NCI-H446 treated with DMSO at 0.1 percent for 48 hours (cell line): ENCODE measurements around the gene PRR5.
"Not testable (repeated sequence)": the region's sequence is repeated elsewhere in the genome, so short reads cannot be mapped to it uniquely, and the experiment has no call there.

Experiments used
- DNase-seq: peaks from one replicate; lab custom pipeline; 2025; lab: John Stamatoyannopoulos, UW

Gene PRR5

DNA sequence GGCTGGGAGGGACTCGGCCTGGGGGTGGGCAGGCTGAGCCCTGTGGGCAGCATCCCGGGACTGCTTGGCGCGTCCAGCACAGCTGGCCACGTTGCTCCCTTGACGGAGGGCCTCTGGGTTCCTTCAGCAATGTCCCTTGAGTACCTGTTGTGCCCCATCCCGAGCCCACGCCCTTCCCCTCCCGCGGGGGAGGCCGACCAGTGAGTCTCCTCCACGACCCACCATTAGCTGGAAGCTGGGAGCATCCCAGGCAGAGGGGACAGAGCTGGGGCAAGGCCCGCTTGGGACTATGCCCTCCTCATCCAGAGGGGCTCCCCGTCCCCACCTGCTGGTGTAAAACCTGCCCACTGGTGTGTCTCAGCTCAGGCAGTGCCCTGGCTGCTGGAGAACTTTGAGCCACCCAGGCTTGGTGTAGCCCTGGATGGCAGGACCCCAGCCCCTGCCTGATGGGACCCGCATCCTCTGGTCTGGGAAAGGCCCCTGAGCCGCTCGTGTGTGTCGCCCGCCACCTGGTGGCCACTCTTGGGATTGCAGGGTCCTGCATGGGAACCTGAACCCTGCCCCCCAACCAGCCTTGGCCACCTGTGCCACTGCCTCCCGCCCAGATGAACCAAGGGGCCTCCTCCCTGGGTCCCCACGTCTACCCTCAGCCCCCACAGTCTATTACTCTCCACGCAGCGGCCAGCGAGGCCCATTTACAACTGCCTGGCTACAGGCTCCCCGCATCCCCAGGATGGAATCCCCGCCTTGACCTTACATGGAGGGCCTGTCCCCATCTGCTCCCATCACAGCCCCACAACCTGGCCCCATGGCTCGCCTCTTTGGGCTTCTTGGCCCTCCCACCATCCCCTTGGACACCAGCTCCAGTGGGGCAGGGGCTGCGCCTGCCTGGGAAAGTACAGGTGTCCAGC, 33.8 kb downstream of the PRR5 start:
- no peak for DNase-seq

DNA sequence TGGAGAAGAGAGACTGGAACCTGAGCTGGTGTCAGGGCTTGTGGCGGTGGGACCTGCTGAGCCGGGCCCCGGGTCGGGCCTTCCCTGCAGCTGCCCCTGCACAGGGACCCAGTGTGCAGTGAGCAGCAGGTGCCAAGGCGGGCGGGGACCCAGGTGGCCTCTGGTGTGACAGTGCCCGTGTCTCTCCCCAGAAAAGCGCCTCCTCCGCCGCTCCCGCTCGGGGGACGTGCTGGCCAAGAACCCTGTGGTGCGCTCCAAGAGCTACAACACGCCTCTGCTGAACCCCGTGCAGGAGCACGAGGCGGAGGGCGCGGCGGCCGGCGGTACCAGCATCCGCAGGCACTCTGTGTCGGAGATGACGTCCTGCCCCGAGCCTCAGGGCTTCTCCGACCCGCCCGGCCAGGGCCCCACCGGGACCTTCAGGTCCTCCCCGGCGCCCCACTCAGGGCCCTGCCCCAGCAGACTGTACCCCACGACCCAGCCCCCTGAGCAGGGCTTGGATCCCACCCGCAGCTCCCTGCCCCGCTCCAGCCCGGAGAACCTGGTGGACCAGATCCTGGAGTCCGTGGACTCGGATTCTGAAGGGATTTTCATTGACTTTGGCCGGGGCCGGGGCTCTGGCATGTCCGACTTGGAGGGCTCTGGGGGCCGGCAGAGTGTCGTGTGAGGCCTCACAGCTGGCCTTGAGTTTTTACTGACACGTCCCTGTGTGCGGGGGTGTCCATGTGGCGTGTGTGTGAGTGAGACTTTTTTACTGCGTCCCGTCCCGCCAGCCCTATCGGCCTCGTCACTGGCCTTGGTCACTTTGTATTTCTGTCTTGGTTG, 34.8 kb downstream of the PRR5 start:
- no peak for DNase-seq

DNA sequence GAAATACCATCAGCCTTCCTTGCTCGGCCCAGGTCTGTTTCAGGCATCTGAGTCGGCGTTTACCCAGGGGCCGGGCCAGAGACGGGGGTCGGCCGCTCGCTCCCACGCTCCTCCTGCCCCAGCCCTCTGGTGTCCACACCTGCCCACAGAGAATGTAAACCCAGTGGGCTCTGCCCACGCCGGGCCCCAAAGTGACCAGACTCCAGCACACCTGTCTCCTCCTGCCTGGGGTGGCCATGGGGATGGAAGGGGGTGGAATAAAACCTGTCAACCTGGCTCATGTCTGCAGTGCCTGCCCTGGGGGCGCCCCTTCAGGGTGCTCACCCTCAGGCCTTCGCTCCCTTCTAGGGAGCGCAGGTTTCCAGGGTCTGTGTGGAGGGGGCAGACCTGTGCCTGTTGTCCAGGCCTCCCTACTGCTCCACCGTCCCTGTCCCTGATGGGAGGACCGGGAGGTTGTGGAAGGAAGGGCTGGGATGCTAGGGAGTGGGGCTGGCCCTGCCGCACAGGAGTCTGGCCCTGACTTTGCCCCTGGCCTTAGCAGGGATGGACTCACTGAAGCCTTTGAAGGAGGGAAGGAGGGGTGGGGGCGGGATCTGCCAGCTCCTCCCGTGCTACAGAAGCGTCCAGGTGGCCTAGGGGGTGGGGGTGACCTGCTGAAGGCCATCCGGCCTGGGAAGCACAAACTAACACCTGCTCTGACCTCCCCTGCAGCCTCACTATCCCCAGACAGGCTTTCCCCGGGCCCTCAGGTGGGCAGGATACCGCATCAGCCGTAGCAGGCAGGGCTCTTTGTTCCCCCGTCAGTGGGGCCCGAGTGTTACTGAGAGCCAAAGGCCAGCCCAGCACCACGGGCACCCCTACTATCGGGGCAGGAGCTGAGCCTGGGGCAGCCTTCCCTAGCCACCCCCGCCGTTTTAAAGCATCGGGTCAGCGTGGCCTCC, 35.7 kb downstream of the PRR5 start:
- no peak for DNase-seq

DNA sequence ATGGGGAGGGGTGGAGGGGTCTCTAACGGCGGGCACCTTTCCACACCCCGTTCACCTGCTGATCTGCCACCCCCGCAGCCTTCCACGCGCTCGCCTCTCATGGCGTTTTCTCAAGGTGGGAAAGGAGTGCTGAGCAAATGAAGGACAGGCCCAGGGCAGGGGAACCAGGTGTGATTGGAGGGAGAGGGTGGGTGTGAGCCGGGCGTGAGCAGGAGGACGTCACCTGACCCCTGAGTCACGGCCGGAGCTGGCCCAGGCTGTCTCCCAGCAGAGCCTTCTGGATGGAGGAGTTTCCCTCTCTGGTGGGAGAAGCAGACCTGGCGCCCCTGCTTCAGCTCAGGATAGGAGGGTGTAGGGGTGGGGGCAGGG, 36.3 kb downstream of the PRR5 start:
- no peak for DNase-seq

DNA sequence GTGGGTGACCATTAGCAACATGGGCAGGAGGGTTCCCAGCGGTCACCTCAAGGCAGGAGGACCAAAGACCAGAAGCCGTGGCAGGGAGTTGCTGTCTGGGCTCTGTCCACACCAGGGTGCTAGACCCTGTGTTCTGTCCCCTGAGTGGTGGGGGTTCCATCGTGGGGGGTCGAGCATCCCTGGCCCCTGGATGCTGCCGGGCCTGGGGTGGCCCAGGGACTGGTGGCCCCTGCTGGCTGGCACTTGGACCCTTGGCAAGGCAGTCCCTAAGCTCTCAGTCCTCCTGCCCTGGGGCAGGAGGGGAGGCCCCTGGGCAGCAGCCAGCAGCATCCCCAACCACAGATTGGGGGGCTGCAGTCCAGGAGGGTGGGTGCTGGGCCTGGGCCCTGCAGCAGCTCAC, 37.0 kb downstream of the PRR5 start:
- no peak for DNase-seq

DNA sequence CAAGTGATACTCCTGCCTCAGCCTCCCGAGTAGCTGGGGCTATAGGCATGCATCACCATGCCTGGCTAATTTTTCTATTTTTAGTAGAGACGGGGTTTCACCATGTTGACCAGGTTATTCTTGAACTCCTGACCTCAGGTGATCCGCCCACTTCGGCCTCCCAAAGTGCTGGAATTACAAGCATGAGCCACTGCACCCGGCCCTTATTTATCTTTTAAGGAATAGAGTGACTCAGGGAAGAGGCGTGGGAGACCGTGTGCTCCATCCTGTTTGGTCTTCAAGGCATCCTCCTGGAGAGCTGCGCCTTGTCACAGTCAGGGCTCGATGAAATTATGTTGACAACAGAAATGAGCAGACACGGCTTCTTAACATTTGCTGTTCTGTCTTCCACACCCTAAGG, 37.7 kb downstream of the PRR5 start:
- DNase-seq = not testable (repeated sequence)

DNA sequence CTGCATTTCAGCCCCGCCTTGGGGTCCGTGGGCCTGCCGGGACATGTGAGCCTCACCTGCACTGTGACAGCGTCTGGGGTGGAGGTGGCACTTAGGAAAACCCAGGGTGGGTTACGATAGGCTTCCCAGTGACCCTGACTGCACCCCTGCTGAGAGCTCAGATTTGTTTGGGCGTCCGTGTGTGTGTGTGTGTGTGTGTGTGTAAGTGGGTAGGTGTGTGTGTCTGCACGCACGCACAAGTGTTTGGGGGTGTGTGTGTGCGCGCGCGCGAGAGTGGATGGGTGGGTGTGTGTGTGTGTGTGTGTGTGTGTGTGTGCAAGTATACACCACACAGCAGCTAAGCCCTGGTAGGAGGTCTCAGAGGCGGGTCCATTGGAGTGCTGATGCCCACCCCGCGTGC, 38.3 kb downstream of the PRR5 start:
- no peak for DNase-seq

DNA sequence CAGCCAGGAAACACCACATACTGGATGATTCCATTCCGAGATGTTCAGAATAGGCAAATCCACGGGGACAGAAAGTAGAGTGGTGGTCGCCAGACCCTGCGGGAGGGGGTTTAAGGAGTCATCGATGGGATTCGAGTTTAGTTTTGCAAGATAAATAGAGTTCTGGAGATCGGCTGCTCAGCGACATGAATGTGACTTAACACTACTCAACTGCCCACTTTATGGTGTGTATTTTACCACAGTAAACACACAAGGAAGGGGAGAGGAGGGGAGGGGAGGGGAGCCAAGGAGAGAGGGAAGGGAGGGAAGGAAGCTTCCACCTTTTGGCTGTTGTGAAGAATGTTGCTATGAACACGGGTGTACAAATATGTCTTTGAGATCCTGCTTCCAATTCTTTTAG, 39.9 kb downstream of the PRR5 start:
- DNase-seq = no peak

DNA sequence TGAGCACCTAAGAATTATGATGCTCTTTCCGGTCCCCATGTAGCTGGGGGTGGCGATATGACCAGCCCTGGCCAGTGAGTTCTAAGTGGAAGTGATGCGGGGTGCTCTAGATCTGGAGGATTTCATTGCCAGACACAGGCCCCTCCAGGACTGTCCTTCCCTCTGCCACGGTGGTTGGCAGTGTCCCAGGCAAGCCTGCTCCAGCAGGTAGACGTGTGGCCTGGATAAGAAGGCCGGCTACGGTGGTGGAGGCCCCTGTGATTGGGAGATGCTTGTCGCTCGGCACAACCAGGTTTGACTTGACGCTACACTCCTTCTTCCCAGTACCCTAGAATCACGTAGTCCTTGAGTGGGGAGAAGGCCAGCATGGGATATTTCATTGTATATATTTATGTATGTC, 41.2 kb downstream of the PRR5 start:
- no peak for DNase-seq

DNA sequence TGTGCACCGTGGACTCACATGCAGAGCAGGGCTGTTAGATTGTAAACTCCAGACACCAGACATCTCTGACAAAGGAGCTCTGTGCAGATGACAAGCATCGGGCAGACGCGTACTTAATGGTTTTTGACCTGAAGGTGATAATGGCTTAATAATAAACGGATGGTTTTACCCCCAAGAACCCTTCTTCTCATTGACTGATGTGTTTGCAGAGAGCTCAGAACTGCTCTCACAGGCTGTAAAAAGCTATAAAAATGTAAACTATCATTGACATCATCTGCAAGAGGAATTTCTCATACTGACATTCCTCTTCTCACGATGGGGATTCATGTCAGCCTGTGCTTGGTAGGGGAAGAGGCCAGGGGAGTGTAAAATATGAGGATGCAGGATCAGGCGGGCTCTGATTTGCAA, 41.8 kb downstream of the PRR5 start:
- no peak for DNase-seq

DNA sequence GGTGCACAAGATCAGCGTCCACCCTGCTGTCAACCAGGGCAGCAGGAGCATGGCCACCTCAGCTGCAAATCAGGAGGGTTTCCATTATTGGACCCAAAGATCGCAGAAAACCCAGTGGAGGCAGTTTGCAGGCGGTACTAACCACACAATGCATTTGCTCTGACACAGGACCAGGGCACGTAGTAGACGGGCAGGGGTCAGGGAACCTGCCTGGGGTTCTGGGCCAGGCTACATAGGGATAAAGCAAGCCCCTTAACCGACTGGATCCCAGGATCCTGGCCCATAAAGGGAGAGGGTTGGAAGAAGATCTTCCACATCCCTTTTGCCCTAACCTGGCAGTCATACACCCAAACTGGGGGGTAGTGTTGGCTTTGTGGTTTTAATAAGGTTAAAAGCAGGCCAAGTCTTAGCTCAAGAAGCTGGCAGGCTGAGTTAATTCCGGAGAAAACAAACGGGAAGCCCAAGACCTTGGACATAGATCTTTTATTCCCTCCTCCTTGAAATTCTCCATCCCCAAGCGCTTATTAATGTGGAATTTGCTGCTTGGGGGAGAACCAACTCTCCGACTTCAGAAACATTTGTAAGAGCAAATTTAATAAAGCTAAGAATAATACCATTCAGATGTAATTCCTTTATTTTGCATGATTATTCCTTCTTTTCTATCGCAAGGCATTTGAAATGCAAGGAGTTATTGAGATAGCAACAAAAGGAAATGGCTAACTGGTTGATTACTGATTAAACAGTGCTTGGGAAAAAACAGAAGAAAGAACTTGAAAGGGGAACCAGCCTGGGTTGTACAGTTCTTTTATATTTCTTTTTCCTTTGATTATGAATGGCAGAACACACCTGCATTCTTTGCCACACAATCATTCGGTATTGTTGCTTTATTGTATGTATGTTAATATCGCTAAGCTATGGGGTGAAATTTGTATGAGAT, 44.1 kb downstream of the PRR5 start:
- DNase-seq = no peak

DNA sequence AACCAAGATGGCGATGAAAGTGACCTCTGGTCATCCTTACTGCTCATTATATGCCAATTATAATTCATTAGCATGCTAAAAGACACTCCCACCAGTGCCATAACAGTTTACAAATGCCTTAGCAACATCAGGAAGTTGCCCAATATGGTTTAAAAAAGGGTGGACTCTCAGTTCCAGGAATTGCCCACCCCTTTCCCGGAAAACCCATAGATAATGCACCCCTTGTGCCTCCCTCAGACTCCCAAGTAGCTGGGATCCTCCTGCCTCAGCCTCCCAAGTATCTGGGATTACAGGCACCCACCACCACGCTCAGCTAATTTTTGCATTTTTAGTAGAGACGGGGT, 45.8 kb downstream of the PRR5 start:
- DNase-seq = not testable (repeated sequence)

DNA sequence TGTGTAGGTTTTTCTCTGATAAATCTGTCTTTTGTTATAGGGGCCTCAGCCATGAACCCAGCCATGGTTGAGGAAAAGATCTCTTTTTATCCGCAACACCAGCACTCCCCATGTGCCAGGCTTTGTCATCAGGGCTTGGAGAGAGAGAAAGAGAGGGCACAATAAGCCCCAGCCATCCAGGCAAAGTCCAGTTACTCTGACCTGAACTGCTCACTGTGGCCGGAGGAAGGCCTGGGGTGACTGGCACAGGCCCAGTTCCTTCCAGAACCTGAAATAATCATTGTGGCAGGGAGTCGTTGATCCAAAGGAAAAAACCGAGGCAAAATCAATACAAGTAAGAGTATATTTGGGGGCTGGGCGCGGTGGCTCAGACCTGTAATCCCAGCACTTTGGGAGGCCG, 46.5 kb downstream of the PRR5 start:
- DNase-seq = no peak

DNA sequence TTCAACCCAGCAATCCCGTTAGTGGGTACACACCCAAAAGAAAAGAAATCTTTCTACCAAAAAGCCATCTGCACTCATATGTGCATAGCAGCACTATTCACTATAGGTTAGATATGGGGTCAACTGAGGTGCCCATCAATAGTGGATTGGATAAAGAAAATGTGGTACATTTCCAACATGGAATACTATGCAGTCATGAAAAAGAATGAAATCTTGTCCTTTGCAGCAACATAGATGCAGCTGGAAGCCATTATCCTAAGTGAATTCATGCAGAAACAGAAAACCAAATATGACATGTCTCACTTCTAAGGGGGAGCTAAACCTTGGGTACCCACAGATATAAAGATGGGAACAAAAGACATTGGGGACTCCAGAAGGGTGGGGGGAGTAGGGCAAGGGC, 48.5 kb downstream of the PRR5 start:
- DNase-seq = no peak

DNA sequence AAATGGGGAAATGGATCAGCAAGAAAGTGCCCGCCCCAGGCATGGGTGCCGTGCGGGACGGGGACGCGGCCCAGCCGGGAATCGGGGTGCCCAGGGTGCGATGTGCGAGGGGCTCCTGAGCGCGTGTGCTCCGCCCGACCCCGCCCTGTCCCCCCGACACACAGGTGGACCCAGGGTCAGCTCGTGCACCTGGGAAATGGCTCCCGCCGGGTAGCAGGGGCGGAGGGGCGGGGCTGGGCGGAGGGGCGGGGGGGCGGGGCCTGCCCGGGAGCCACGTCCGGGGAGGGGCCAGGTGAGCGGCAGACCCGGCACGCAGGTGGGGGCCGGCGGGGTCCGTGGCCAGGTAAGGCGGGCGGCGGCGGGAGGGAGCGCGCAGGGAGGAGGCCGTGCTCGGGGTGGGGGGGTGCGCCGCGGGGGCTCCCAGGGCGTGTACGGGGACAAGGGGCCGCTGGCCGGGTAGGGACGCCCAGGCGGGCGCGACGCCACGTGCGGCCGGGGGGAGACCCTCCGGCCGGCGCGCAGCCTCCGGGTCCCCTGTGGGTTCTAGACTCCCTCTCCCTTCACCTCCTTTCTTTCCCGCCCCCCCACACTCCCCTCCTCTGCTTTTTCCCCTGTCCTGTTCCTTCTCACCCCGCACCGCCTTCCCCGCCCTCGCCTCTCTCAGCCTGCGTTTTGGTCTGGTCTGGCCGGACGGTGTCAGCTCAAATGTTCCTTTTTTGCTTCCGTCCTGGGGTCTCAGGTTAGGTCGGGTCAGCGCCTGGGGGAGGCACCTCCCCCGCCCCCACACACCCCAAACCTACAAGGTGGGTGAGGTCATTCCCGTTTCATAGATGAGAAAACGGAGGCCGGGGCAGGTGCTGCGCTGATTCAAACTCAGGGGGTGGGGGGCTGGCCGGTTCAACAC, 50.5 kb downstream of the PRR5 start, which contains the start of gene ARHGAP8:
Gene ARHGAP8 (plus strand): TSS at position 291 of the 904 bp plus-strand sequence. CDS start 33,953 bp downstream, outside the sequence.
- DNase-seq = no peak

DNA sequence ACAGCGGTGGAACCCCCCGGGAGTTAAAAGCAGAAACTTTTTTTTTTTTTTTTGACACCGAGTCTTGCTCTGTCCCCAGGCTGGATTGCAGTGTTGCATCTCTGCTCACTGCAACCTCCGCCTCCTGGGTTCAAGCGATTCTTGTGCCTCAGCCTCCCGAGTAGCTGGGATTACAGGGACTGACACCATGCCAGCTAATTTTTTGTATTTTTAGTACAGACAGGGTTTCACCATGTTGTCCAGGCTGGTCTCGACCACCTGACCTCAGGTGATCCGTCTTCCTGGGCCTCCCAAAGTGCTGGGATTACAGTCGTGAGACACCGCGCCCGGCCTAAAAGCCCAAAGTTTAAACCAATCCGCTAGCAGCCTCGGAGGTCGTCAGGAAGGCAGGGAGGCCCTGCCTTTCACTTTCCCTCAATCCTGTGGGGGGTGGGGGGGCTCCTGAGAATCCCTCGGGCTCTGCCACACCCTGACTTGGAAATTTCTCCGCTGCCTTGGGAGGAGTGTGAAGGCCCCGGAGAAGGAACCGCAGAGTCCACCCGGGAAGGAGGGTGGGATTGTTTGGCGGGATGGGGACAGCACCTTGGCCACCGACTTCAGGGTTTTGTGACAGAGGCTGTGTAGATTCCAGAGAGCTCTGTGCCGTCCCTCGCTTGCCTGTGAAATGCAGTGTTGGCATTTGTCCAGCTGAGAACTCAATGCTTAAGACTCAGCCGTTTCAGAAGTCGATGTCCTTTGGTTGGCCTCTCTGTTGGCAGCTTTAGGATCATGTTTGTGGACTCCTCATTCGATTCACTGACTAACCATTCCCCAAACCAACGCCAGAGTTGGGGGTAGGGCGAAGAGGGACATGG, 51.4 kb downstream of the PRR5 start:
- no peak for DNase-seq

DNA sequence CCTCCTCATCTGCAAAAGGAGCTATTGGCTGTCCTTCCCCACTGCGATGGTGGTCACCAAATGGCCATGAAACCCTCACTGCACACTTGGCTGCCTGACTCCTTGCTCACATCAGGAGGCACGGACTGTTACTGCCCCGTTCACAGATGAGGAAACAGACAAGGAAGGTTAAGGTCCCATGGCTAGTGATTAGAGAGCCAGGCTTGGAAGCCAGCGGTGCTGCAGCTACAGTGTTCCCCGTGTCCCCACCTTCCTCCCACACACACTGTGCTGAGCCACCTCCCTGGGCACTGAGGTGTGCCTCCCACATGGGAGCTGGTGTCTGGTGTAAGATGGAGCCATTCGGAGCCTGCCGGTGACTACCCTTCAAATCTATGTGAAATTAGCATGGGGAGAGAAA, 53.0 kb downstream of the PRR5 start:
- DNase-seq = no peak

DNA sequence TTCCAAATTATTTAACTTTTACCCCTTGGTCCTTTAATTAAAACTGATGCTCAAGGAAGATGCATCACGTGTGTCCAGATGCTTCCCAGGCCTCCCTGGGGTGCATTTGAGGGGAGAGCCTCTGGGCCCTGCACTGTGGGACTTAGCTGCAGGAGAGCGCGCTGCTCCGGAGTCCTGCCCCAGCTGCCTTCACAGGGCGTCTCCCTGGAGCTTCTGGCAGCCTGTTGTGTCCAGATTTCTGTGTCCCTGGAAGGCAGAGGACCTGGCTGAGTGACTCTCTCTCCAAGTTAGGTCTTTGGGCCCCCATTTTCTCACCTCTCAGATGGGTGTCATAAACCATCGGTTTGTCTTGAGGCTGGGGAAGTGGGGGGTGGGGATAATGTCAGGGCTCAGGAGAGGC, 53.4 kb downstream of the PRR5 start:
- DNase-seq = no peak

DNA sequence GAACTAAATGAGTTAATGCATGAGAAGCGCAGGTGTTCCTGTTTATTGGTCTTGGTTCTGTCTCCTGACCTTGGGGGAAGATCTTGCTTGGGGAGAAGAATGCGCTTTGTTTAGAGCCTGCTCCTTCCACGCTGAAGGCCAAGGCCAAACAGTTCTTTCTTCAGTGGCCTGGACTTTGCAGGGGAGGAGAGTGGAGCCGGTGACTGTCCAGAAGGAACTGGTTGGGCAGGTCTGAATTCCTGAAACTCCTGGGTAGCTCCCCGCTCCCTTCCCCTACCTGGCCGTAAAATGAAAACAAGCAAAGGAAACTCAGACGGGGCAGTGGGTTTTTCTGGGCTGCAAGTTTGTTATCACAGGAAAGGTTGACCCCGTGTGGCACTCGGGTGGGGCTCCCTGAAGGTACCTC, 54.0 kb downstream of the PRR5 start:
- DNase-seq = no peak
